ENCODE results near the gene CERS6.

CERS6 gene

DNA sequence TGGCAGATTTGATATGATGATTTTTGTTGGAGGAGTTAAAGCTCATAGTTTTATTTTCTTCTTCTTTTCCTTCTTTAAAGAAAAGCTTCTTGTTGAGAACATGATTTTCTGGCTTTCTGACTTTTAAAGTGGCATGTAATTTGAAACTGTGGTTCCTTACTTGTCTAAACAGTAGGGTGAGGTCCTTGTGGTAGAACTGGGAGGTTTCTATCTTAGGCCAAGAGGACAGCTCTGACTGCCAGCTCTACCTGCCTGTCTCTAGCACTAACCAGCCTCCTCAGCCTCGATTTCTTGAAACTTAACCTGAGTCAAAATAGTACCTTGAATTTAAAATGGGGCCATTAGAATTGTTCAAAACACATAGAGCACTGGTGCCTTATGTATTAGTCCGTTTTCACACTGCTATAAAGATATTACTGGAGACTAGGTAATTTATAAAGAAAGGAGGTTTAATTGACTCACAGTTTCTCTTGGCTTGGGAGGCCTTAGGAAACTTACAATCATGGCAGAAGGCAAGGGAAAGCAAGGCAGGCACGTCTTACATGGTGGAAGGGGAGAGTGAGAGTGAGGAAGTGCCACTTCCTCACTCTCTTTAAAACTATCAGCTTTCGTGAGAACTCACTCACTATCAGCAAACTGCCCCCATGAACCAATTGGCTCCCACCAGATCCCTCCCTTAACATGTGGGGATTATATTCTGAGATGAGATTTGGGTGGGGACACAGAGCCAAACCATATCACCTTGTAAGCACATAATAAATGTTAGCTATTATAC, 119.0 kb downstream of the CERS6 start (continued):
- TF ChIP-seq INSM2 (tag by site-specific recombination; IDR thresholded peaks at IDR 0.05) (no peak), HOXD13 (CRISPR knock-in tag; IDR thresholded peaks at IDR 0.05; ENCODE audit: borderline replicate concordance) (no peak), ZFP3 (tag by site-specific recombination; IDR thresholded peaks at IDR 0.05; ENCODE audit: low read depth) (no peak), ZNF341 (tag by site-specific recombination; IDR thresholded peaks at IDR 0.05; ENCODE audit: low read depth) (no peak), ZFP37 (tag by site-specific recombination; IDR thresholded peaks at IDR 0.05) (no peak)
- TF ChIP-seq, protein P1, sequence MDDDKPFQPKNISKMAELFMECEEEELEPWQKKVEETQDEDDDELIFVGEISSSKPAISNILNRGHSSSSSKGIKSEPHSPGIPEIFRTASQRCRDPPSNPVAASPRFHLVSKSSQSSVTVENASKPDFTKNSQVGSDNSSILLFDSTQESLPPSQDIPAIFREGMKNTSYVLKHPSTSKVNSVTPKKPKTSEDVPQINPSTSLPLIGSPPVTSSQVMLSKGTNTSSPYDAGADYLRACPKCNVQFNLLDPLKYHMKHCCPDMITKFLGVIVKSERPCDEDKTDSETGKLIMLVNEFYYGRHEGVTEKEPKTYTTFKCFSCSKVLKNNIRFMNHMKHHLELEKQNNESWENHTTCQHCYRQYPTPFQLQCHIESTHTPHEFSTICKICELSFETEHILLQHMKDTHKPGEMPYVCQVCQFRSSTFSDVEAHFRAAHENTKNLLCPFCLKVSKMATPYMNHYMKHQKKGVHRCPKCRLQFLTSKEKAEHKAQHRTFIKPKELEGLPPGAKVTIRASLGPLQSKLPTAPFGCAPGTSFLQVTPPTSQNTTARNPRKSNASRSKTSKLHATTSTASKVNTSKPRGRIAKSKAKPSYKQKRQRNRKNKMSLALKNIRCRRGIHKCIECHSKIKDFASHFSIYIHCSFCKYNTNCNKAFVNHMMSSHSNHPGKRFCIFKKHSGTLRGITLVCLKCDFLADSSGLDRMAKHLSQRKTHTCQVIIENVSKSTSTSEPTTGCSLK (tag by site-specific recombination; IDR thresholded peaks at IDR 0.05), result no peak
- TF ChIP-seq, protein P2, sequence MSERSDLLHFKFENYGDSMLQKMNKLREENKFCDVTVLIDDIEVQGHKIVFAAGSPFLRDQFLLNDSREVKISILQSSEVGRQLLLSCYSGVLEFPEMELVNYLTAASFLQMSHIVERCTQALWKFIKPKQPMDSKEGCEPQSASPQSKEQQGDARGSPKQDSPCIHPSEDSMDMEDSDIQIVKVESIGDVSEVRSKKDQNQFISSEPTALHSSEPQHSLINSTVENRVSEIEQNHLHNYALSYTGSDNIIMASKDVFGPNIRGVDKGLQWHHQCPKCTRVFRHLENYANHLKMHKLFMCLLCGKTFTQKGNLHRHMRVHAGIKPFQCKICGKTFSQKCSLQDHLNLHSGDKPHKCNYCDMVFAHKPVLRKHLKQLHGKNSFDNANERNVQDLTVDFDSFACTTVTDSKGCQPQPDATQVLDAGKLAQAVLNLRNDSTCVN (tag by site-specific recombination; optimal IDR thresholded peaks at IDR 0.05), result no peak

- CTCF ChIA-PET, result interaction anchor here (0.5 to 0.6 kb wide), 2 partner anchors 12 to 101 kb away, joined by 3 to 5 read pairs; no protein-coding TSS in a partner anchor
- Histone ChIP-seq H3K9me3 (ENCODE audit: control insufficient read depth, insufficient read depth, low read depth, low read length) (no peaks in the 10 kb centered on the region), H3K4me3 (ENCODE audit: low read depth, low read length) (no peak overlapping the region), H3K4me1 (ENCODE audit: control insufficient read depth, insufficient read depth, low read length) (no peaks in the 10 kb centered on the region; the same call in 1 of the 2 replicates), H3K36me3 (ENCODE audit: control insufficient read depth in 2 of 2, insufficient read depth in 1 of 2, low read length in 2 of 2) (no peaks in the 10 kb centered on the region), H3K27ac (ENCODE audit: extremely low read depth, low read depth, low read length) (no peak overlapping the region)
- POLR2A ChIA-PET, result no interaction called here
- TF ChIP-seq ZNF157 (tag by site-specific recombination; IDR thresholded peaks at IDR 0.05) (no peak), ZNF707 (tag by site-specific recombination; IDR thresholded peaks at IDR 0.05) (peak; percentile 50; the same call in 1 of the 2 replicates)
Observed at GRCh38 chr2:168577885-168578284, 121.8 kb downstream of the CERS6 start.

- POLR2A ChIA-PET, result no interaction called here
- CTCF ChIA-PET, result interaction anchor here (0.6 kb wide), 1 partner anchor 100 kb away, joined by 3 read pairs; no protein-coding TSS in a partner anchor
- Histone ChIP-seq H3K9me3 (ENCODE audit: control insufficient read depth, insufficient read depth, low read depth, low read length) (no peaks in the 10 kb centered on the region), H3K36me3 (ENCODE audit: control insufficient read depth in 2 of 2, insufficient read depth in 1 of 2, low read length in 2 of 2) (no peaks in the 10 kb centered on the region), H3K27ac (ENCODE audit: extremely low read depth, low read depth, low read length) (no peak overlapping the region), H3K4me3 (ENCODE audit: low read depth, low read length) (no peak overlapping the region), H3K4me1 (ENCODE audit: control insufficient read depth, insufficient read depth, low read length) (peaks cover 6% of the 10 kb centered on the region; the same call in 1 of the 2 replicates)
- TF ChIP-seq ZNF768 (tag by site-specific recombination; IDR thresholded peaks at IDR 0.05) (no peak), SP2 (tag by site-specific recombination; IDR thresholded peaks at IDR 0.05) (no peak), KLF9 (tag by site-specific recombination; IDR thresholded peaks at IDR 0.05; ENCODE audit: low read depth) (no peak), ZNF660 (tag by site-specific recombination; IDR thresholded peaks at IDR 0.05) (no peak), CTCF (tag by site-specific recombination; IDR thresholded peaks at IDR 0.05) (no peak), ZNF239 (tag by site-specific recombination; IDR thresholded peaks at IDR 0.05) (no peak), ZNF558 (tag by site-specific recombination; IDR thresholded peaks at IDR 0.05) (no peak), ZEB2 (tag by site-specific recombination; IDR thresholded peaks at IDR 0.05) (no peak), ZNF701 (tag by site-specific recombination; IDR thresholded peaks at IDR 0.05) (no peak), ZNF585B (tag by site-specific recombination; IDR thresholded peaks at IDR 0.05) (no peak)
- TF ChIP-seq, protein P3, sequence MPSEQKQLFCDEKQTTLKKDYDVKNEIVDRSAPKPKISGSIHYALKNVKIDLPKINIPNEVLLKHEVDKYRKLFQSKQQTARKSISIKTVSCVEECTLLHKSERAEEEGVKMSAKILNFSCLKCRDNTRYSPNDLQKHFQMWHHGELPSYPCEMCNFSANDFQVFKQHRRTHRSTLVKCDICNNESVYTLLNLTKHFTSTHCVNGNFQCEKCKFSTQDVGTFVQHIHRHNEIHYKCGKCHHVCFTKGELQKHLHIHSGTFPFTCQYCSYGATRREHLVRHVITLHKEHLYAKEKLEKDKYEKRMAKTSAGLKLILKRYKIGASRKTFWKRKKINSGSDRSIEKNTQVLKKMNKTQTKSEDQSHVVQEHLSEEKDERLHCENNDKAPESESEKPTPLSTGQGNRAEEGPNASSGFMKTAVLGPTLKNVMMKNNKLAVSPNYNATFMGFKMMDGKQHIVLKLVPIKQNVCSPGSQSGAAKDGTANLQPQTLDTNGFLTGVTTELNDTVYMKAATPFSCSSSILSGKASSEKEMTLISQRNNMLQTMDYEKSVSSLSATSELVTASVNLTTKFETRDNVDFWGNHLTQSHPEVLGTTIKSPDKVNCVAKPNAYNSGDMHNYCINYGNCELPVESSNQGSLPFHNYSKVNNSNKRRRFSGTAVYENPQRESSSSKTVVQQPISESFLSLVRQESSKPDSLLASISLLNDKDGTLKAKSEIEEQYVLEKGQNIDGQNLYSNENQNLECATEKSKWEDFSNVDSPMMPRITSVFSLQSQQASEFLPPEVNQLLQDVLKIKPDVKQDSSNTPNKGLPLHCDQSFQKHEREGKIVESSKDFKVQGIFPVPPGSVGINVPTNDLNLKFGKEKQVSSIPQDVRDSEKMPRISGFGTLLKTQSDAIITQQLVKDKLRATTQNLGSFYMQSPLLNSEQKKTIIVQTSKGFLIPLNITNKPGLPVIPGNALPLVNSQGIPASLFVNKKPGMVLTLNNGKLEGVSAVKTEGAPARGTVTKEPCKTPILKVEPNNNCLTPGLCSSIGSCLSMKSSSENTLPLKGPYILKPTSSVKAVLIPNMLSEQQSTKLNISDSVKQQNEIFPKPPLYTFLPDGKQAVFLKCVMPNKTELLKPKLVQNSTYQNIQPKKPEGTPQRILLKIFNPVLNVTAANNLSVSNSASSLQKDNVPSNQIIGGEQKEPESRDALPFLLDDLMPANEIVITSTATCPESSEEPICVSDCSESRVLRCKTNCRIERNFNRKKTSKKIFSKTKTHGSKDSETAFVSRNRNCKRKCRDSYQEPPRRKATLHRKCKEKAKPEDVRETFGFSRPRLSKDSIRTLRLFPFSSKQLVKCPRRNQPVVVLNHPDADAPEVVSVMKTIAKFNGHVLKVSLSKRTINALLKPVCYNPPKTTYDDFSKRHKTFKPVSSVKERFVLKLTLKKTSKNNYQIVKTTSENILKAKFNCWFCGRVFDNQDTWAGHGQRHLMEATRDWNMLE (tag by site-specific recombination; conservative IDR thresholded peaks at IDR 0.05; ENCODE audit: low read depth), result no peak
Observed at GRCh38 chr2:168583064-168583709, 127.1 kb downstream of the CERS6 start.
